Measurements from ENCODE around the gene FECH.

DNA sequence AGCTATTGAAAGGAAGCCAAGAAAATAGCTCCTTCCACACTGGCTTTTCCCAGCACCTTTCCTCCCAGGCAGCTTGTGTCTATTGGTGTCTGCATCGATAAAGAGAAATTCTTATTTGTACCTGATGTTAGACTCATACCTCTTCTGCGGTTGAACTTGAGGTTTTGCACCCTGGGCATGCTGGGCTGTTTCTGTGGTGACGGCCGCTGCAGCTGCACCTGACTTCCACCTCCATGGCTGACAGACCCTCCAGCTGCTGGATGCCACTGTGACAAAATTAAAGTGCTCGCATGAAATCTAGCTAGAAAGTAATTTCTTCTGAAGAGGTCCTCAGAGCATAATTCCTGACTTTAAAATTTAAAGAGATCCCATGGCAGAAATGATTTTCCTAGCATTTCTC, 6.6 kb downstream of the FECH start:
- TF ChIP-seq GATA2 (IDR thresholded peaks at IDR 0.05; ENCODE audit: low read depth, low read length) (no peak), GATA3 (IDR thresholded peaks at IDR 0.05; ENCODE audit: low read depth, low read length) (no peak)
